ENCODE results near the gene CGGBP1.

- TF ChIP-seq CTCF (IDR thresholded peaks at IDR 0.05) = no peak
- no peak for TF ChIP-seq EZH2 (IDR thresholded peaks at IDR 0.05)
Observed at GRCh38 chr3:88041005-88041404, 17.8 kb downstream of the CGGBP1 start.

Measured in neural progenitor cell (in vitro differentiated cells).